Measurements from ENCODE around the gene BAIAP2. TPM values are rescaled to one million over a fixed set of nuclear protein-coding genes. Genes with fewer than 3 reads are reported as not detected.

BAIAP2 gene
- total RNA-seq, 1 donor from 2014 or later, result 14.4 TPM

DNA sequence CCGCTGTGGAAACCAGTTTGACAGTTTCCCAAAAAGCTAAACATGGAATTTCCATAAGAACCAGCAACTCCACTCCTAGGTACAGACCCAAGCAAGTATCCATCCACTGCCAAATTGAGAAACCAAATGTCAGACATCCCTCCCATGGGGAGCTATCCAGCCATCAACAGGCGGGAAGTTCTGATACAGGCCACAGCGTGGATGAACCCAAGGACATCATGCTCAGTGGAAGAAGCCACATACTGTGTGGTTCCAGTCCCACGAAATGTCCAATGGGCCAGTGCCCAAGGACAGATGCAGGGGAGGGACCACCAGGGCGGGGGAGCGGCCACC lies 12.6 kb upstream of the BAIAP2 start:
- intact Hi-C loops (cut with DNase I), result no loop called here
- TF ChIP-seq, protein P1, sequence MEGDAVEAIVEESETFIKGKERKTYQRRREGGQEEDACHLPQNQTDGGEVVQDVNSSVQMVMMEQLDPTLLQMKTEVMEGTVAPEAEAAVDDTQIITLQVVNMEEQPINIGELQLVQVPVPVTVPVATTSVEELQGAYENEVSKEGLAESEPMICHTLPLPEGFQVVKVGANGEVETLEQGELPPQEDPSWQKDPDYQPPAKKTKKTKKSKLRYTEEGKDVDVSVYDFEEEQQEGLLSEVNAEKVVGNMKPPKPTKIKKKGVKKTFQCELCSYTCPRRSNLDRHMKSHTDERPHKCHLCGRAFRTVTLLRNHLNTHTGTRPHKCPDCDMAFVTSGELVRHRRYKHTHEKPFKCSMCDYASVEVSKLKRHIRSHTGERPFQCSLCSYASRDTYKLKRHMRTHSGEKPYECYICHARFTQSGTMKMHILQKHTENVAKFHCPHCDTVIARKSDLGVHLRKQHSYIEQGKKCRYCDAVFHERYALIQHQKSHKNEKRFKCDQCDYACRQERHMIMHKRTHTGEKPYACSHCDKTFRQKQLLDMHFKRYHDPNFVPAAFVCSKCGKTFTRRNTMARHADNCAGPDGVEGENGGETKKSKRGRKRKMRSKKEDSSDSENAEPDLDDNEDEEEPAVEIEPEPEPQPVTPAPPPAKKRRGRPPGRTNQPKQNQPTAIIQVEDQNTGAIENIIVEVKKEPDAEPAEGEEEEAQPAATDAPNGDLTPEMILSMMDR (IDR thresholded peaks at IDR 0.05), result no peak
- H3K4me3 ChIP-seq, result no peak overlapping the region
- no peak overlapping the region for H3K27ac ChIP-seq
- no peaks in the 10 kb centered on the region for H3K9me3 ChIP-seq
- no peak for DNase-seq (ENCODE audit: low spot score in 2 of 2)
- H3K27me3 ChIP-seq, result no peaks in the 10 kb centered on the region
- H3K4me1 ChIP-seq, result peaks cover 12 to 21% of the 10 kb centered on the region in 2 donors
- H3K36me3 ChIP-seq, result no peaks in the 10 kb centered on the region

DNA sequence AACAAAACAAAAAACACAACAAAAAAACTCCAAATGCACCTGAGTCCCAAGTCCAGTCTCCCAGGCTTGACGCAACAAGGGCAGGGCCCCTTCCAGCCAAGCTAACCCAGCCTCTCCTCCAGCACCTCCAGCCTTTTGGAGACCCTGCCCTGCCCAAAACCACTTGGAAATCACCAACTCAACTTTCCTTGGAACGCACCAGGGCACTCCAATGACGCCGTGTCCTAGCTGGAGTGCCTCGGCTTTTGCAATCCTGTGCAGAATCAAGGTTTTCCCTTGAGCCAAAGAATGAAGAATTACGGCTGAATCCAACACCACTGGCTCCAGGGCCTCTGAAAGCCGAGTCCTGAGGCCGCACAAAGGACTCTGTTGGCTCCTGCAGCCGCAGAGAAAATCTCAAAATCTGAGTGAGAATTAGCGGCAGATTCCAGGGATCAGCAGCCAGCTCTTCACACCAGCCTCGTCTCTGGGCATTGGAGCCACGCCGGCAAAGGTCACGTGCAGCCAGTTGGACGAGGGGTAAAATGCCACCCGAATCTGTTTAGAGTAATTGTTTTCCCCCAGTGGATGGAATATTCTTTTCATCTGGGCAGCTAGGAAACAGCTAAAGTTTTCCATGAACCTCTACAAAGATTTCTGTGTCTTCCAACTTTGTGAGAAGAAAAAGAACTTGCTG lies 9.7 kb upstream of the BAIAP2 start:
- H3K27me3 ChIP-seq, result peaks cover 11% of the 10 kb centered on the region
- no peak overlapping the region for H3K4me3 ChIP-seq
- no peaks in the 10 kb centered on the region for H3K9me3 ChIP-seq
- H3K4me1 ChIP-seq, result peaks cover 12 to 22% of the 10 kb centered on the region in 2 donors
- TF ChIP-seq, protein P1 (IDR thresholded peaks at IDR 0.05), result no peak
- H3K27ac ChIP-seq, result peak overlapping the region in 1 of 2 donors; percentile 44
- intact Hi-C loops (cut with DNase I), result no loop called here
- no peaks in the 10 kb centered on the region for H3K36me3 ChIP-seq
- DNase-seq (ENCODE audit: low spot score in 2 of 2), result no peak

DNA sequence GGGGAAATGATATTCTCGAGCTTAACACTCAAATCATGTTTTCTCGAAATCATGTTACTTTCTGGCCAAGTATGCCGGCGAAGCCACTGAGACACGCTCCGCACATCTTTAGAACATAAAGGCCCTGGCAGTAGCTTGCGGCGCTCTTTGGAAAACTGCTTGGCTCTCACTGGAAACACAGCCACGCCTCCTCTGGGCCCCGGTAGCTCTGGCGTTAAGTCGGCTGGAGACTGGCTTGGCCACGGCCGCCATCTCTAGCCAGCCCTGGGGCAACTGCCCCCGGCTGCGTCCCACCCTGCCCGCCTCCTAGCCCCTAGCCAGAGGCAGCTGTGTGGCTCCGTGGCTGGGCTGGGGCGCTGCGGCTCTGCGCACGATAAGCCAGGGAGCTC lies 9.2 kb upstream of the BAIAP2 start:
- DNase-seq (ENCODE audit: low spot score in 2 of 2), result no peak

DNA sequence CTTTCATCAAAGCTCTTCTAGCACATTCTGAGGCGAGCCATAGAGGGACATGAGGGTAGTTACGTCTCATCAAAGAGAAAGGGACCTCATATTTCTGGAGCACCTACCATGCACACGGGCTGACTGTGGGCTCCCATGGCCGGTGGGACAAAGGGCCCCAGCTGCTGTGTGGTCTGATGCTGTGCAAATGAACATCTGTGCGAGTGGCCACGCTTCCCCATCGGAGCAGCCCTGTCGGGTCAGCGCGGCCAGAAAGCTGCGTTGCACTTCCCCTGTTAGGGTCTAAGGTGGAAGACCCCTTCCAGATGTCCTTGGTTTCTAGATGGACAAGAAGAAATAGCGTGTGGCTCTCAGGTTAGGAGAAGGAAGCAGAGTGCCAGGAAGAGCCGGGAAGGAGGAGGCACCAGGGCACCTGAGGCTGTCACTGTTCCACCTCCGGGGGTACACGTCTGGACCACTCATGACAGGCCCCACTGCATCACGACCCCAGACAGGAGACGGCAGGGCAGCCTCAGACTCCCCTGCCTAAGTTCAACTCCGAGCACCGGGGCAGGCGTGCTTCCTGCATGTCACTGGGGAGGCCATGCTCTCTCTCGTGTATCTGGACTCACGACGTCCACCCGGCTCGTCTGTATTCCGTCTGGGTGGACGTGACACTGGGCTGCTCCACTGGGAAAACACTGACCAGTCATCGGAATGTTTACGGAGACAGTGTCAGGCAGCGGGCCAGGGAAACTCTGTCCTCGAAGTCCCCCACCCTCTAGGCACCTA lies 8.5 kb upstream of the BAIAP2 start:
- peak overlapping the region in 1 of 2 donors; percentile 17 for H3K4me3 ChIP-seq
- H3K4me1 ChIP-seq, result peaks cover 4 to 15% of the 10 kb centered on the region in 2 donors
- intact Hi-C loops (cut with DNase I), result no loop called here

More for the DNA sequence above, 9.2 kb upstream of the BAIAP2 start:
- H3K27ac ChIP-seq, result peak overlapping the region in 1 of 2 donors; percentile 44
- TF ChIP-seq, protein P1 (IDR thresholded peaks at IDR 0.05), result no peak
- H3K9me3 ChIP-seq, result no peaks in the 10 kb centered on the region
- H3K4me3 ChIP-seq, result no peak overlapping the region
- peaks cover 11% of the 10 kb centered on the region for H3K27me3 ChIP-seq
- peaks cover 10 to 20% of the 10 kb centered on the region in 2 donors for H3K4me1 ChIP-seq
- intact Hi-C loops (cut with DNase I), result no loop called here
- no peaks in the 10 kb centered on the region for H3K36me3 ChIP-seq

DNA sequence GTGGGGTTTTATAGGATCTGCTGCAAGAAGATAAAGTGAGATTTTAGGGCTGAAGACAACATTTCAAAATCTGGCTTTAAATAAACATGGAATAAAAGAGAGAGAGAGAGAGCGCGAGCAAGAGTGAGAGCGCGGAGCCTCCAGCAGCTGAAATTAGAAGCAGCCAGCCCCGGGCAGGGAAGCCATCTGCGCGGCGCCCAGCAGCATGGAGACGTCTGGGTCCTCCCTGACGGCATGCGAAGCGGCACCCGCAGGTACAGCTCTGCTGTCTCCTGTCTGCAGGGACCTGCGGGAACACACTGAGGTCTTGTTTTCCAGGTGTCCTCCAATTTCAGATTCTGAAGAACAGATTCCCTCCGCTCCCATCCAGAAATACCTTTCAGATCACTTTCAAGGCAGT lies 7.9 kb upstream of the BAIAP2 start:
- H3K36me3 ChIP-seq, result no peaks in the 10 kb centered on the region
- peaks cover 11% of the 10 kb centered on the region for H3K27me3 ChIP-seq
- peak overlapping the region in 1 of 2 donors; percentile 17 for H3K4me3 ChIP-seq
- H3K4me1 ChIP-seq, result peaks cover 4 to 15% of the 10 kb centered on the region in 2 donors
- no peak overlapping the region for H3K27ac ChIP-seq
- intact Hi-C loops (cut with DNase I), result no loop called here
- H3K9me3 ChIP-seq, result no peaks in the 10 kb centered on the region
- TF ChIP-seq, protein P1 (IDR thresholded peaks at IDR 0.05), result no peak
- DNase-seq (ENCODE audit: low spot score in 2 of 2), result no peak

More for the DNA sequence above, 8.5 kb upstream of the BAIAP2 start:
- TF ChIP-seq, protein P1 (IDR thresholded peaks at IDR 0.05), result no peak
- Histone ChIP-seq H3K27ac (peak overlapping the region in 1 of 2 donors; percentile 44), H3K9me3 (no peaks in the 10 kb centered on the region), H3K27me3 (peaks cover 11% of the 10 kb centered on the region), H3K36me3 (no peaks in the 10 kb centered on the region)
- no peak for DNase-seq (ENCODE audit: low spot score in 2 of 2)

All from ascending aorta (tissue), 2 donors.